GM12864 (cell line): Measurements from ENCODE around the gene UBAC2.
"Not testable (repeated sequence)": the region's sequence is repeated elsewhere in the genome, so short reads cannot be mapped to it uniquely, and the experiment has no call there.

Source experiments
- DNase-seq: peaks from one replicate; pipeline ENCODE4 v3.0.0-alpha.2; 2011; ENCODE audit warnings: low read depth
- H3K4me3 ChIP-seq: 2 replicates; pipeline ENCODE4 v1.5.1; 2011; ENCODE audit warnings: mild to moderate bottlenecking, low read depth, low read length, control low read depth
- TF ChIP-seq, protein P1 (sequence below): IDR thresholded peaks from 2 replicates; pipeline ENCODE4 v1.5.1; 2011; ENCODE audit warnings: low read depth, mild to moderate bottlenecking, moderate library complexity, low read length, control low read depth, inconsistent platforms; ENCODE audit errors: missing control alignments

UBAC2 gene

GRCh38 chr13:99206873-99207272, 6.2 kb downstream of the UBAC2 start:
- no peak for DNase-seq
- no peak overlapping the region for H3K4me3 ChIP-seq

DNA sequence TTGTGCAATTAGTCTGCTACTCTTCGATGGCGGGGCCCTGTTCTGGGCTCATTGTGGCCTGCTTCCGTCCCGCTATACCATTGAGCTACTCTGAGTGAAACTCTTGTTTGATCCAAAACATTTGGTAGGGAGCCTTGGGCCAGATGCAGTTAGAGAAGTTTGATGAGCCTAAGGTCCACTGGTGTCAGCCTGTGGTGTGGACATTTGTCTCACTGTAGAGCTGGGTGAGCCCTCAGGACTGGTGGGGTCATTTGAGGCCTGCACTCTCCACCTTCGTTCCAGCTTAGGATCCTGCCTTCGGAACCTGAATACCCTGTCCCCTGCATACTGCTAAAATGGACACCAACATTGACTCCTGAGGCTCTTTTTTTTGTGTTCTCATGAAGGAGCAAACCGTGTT, 6.9 kb downstream of the UBAC2 start:
- TF ChIP-seq, protein P1, sequence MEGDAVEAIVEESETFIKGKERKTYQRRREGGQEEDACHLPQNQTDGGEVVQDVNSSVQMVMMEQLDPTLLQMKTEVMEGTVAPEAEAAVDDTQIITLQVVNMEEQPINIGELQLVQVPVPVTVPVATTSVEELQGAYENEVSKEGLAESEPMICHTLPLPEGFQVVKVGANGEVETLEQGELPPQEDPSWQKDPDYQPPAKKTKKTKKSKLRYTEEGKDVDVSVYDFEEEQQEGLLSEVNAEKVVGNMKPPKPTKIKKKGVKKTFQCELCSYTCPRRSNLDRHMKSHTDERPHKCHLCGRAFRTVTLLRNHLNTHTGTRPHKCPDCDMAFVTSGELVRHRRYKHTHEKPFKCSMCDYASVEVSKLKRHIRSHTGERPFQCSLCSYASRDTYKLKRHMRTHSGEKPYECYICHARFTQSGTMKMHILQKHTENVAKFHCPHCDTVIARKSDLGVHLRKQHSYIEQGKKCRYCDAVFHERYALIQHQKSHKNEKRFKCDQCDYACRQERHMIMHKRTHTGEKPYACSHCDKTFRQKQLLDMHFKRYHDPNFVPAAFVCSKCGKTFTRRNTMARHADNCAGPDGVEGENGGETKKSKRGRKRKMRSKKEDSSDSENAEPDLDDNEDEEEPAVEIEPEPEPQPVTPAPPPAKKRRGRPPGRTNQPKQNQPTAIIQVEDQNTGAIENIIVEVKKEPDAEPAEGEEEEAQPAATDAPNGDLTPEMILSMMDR = no peak
- no peak for DNase-seq
- no peak overlapping the region for H3K4me3 ChIP-seq

More at GRCh38 chr13:99206873-99207272, 6.2 kb downstream of the UBAC2 start:
- TF ChIP-seq, protein P1 = no peak

DNA sequence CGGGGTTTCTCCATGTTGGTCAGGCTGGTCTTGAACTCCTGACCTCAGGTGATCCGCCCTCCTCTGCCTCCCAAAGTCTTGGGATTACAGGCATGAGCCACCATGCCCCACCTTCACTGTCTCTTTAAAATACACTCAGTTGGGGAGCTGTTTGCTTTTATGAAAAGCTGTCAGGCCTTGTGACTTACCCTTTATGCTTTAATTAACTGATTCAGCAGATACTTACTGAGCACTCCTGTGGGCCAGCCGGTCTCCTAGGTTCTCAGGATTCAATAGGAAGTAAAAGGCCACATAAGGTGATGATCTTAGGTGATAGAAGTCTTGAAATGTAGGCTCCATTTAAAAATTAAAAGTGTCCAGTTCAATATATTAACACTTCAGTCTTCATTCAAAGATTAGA, 7.5 kb downstream of the UBAC2 start:
- H3K4me3 ChIP-seq = no peak overlapping the region
- no peak for DNase-seq
- TF ChIP-seq, protein P1 = no peak

- no peak overlapping the region for H3K4me3 ChIP-seq
- TF ChIP-seq, protein P1 = no peak
- no peak for DNase-seq
These were observed 8.3 kb downstream of the UBAC2 start for GRCh38 chr13:99208845-99209527.

DNA sequence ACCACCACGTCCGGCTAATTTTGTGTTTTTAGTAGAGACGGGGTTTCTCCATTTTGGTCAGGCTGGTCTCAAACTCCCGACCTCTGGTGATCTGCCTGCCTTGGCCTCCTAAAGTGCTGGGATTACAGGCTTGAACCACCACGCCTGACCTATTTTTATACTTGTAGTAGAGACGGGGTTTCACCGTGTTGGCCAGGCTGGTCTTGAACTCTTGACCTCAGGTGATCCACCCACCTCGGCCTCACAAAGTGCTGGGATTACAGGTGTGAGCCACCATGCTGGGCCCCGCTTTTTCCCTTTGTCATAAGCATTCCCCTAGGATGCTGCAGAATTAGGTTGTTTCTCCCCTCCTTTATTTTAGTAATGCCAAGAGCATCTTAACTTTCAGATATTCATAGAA, 10.0 kb downstream of the UBAC2 start:
- H3K4me3 ChIP-seq, DNase-seq: not testable (repeated sequence)

- DNase-seq = no peak
- no peak overlapping the region for H3K4me3 ChIP-seq
- TF ChIP-seq, protein P1 = no peak
These were observed 10.9 kb downstream of the UBAC2 start for GRCh38 chr13:99211421-99212035.

GRCh38 chr13:99214232-99214631, 13.6 kb downstream of the UBAC2 start:
- DNase-seq = peak; percentile 76
- no peak overlapping the region for H3K4me3 ChIP-seq

More at GRCh38 chr13:99214232-99214631, 13.6 kb downstream of the UBAC2 start:
- TF ChIP-seq, protein P1 = no peak
